ENCODE measurements around the gene OR5K4. TPM values are rescaled to one million over a fixed set of nuclear protein-coding genes. Genes with fewer than 3 reads are reported as not detected.

Gene OR5K4, protein sequence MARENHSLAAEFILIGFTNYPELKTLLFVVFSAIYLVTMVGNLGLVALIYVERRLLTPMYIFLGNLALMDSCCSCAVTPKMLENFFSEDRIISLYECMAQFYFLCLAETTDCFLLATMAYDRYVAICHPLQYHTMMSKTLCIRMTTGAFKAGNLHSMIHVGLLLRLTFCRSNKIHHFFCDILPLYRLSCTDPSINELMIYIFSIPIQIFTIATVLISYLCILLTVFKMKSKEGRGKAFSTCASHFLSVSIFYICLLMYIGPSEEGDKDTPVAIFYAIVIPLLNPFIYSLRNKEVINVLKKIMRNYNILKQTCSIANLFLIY
- not detected in 2 replicates for total RNA-seq

DNA sequence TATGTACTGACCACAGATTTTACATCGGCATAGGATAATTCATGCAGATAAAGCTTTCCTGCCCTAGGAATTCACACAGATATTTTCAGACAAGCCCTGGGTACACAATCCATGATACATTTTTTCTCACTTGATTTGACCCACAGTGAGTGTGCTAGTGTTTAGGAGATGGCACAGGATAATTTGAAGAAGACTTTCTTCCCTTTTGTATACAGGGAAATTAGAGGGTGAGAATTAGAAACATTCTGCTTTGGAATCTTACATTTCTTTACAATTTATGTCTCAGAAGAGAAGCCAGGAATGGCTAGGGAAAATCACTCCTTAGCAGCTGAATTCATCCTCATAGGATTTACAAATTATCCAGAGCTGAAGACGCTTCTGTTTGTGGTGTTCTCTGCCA, at the start of gene OR5K4:
Gene OR5K4, plus strand, starts transcription at position 301 of the 400 bp plus-strand sequence. Its CDS starts 0 bp downstream, at position 301.

DNA sequence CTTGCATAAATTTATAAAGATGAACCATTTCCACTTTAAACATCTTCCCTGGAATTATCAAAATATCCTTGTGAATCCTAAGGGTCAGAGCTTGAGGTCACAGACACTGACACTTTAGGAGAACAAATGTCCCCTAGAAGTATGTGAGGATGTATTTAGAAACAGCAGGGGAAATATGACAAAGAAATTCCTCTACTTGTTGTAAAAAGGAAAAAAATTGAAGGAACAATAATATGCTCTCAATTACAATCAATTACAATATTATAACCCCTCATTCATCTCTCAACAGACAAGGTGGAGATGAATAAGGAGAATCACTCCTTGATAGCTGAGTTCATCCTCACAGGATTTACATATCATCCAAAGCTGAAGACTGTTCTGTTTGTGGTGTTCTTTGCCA, 36.7 kb downstream of the OR5K4 start, which contains the start of gene OR5K3:
Gene OR5K3, plus strand, starts transcription at position 301 of the 400 bp plus-strand sequence. Its CDS starts 0 bp downstream, at position 301.

Other genes with a start within 250 kb of the OR5K4 start
- gene OR5H1, start 223.1 kb upstream of the OR5K4 start, total RNA-seq: not detected in 2 replicates
- not detected in 2 replicates for gene OR5H14, start 206.4 kb upstream of the OR5K4 start, total RNA-seq
- not detected in 2 replicates for gene OR5H15, start 187.2 kb upstream of the OR5K4 start, total RNA-seq
- not detected in 2 replicates for gene OR5H6, start 89.6 kb upstream of the OR5K4 start, total RNA-seq
- gene OR5H2, start 71.3 kb upstream of the OR5K4 start, total RNA-seq: not detected in 2 replicates
- gene OR5K3, start 36.8 kb downstream of the OR5K4 start, total RNA-seq: not detected in 2 replicates
- gene OR5K1, start 109.3 kb downstream of the OR5K4 start, total RNA-seq: not detected in 2 replicates
- not detected in 2 replicates for gene OR5K2, start 143.8 kb downstream of the OR5K4 start, total RNA-seq
- 80.7 and 85.2 TPM in 2 replicates for gene CLDND1, start 169.0 kb downstream of the OR5K4 start, total RNA-seq
- not detected in 2 replicates for gene GPR15, start 178.1 kb downstream of the OR5K4 start, total RNA-seq
- 24.5 and 28.7 TPM in 2 replicates for gene CPOX, start 239.8 kb downstream of the OR5K4 start, total RNA-seq

Measured in bronchus fibroblast of lung (primary cell).